Spinal cord (tissue), 10 donors: Measurements from ENCODE around the gene RYK. TPM values are rescaled to one million over a fixed set of nuclear protein-coding genes. Genes with fewer than 3 reads are reported as not detected.

Source experiments
- DNase-seq, 6 donors: peaks; one replicate each; pipeline versions ENCODE4 v3.0.0 to v3.0.0-alpha.2; 2013 to 2015; ENCODE audit warnings: low spot score in 6 of 6, low read depth in 4 of 6
- H3K27ac ChIP-seq: one replicate; pipeline ENCODE4 v1.5.1; 2013; ENCODE audit warnings: low read depth, low read length, control low read depth
- H3K27me3 ChIP-seq: one replicate; pipeline ENCODE4 v1.6.1; 2013; ENCODE audit warnings: low read length; ENCODE audit not compliant: control insufficient read depth, insufficient read depth
- H3K36me3 ChIP-seq: one replicate; pipeline ENCODE4 v1.6.1; 2013; ENCODE audit warnings: low read length; ENCODE audit not compliant: control insufficient read depth, insufficient read depth
- H3K4me1 ChIP-seq: one replicate; pipeline ENCODE4 v1.6.1; 2013; ENCODE audit warnings: low read length; ENCODE audit not compliant: control insufficient read depth, insufficient read depth
- H3K4me3 ChIP-seq: one replicate; pipeline ENCODE4 v1.5.1; 2013; ENCODE audit warnings: low read depth, low read length, control low read depth
- H3K9me3 ChIP-seq: one replicate; pipeline ENCODE4 v1.6.1; 2013; ENCODE audit warnings: low read length; ENCODE audit not compliant: control insufficient read depth, insufficient read depth
- WGBS: methylation state at CpG from one replicate; pipeline ENCODE4 v1.1.5; 2013; ENCODE audit warnings: missing lambda C conversion rate; ENCODE audit not compliant: insufficient coverage; 5-methylcytosine and 5-hydroxymethylcytosine counted together
- long read RNA-seq, 4 donors: transcript quantifications; one replicate each; lab custom pipeline, GENCODE V29; 2026
- polyA plus RNA-seq, 2 donors: library from polyadenylated mRNA; unstranded; fragments of 120-200 nt; gene quantifications; one replicate each; pipeline ENCODE4 v1.2.1, GENCODE V29; 2013; ENCODE audit not compliant: insufficient read length in 2 of 2
- total RNA-seq, 2 donors: library from RNA; depleted of rRNA in 1 of 2; stranded (reverse); fragments of 120-200 nt in 1 of 2; fragments of >200 nt in 1 of 2; gene quantifications; one replicate each; pipeline versions ENCODE4 v1.2.3 to v1.2.4, GENCODE V29; 2013 to 2014
- donor health status: healthy.

Gene RYK
- total RNA-seq: 10 to 100 TPM; 87.9 to 92.2 TPM
- polyA plus RNA-seq: 10 to 100 TPM; 39.6 to 44.6 TPM
- long read RNA-seq, donor 1, full-length matches to known transcripts: 8 of 8 reads
- long read RNA-seq, donor 1, partial matches to known transcripts: 0 of 8 reads
- long read RNA-seq, donor 1, other reads (novel, unspliced or antisense): 0 of 8 reads
- long read RNA-seq, donor 2, partial matches to known transcripts: 0 of 4 reads
- long read RNA-seq, donor 2, other reads (novel, unspliced or antisense): 0 of 4 reads
- long read RNA-seq, donor 3, full-length matches to known transcripts: 5 of 5 reads
- long read RNA-seq, donor 3, partial matches to known transcripts: 0 of 5 reads
- long read RNA-seq, donor 3, other reads (novel, unspliced or antisense): 0 of 5 reads
- long read RNA-seq, donor 4, full-length matches to known transcripts: 18 of 24 reads
- long read RNA-seq, donor 4, partial matches to known transcripts: 6 of 24 reads
- long read RNA-seq, donor 4, other reads (novel, unspliced or antisense): 0 of 24 reads

- Histone ChIP-seq H3K36me3 (no peaks in the 10 kb centered on the region), H3K4me3 (peak within 1 kb of the TSS; percentile 87), H3K27ac (peak within 1 kb of the TSS; percentile 94), H3K9me3 (no peaks in the 10 kb centered on the region), H3K27me3 (no peaks in the 10 kb centered on the region), H3K4me1 (peaks cover 11% of the 10 kb centered on the region)
- WGBS: under 1% methylated on average over 47 of the region's 59 CpGs
- DNase-seq: peak; percentile 63 to 95 (median 74)
Measured at GRCh38 chr3:134250717-134251220, at the start of gene RYK. Gene RYK, minus strand, starts transcription at chr3:134250859. Its CDS starts 205 bp downstream, at chr3:134250654.

DNA sequence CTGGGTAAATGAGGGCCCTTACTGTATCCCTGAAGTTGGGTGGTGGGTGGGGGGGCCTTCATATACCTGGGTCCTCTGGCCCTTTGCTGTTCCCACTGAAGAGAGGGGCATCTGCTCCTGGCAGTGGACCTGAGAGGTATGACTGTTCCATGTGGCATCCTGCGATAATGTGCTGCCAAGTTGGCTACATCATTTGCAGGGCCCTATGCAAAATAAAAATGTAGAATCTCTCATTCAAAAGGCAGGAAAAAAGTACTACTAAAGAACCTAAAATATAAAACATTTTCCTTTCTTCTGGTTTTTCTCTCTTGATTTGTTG, 49.2 kb upstream of the RYK start:
- Histone ChIP-seq H3K27me3 (no peaks in the 10 kb centered on the region), H3K4me3 (no peak overlapping the region), H3K4me1 (no peaks in the 10 kb centered on the region), H3K27ac (no peak overlapping the region), H3K9me3 (no peaks in the 10 kb centered on the region), H3K36me3 (no peaks in the 10 kb centered on the region)
- WGBS: no CpG with 5 or more reads among the region's 1 CpG
- DNase-seq: no peak

DNA sequence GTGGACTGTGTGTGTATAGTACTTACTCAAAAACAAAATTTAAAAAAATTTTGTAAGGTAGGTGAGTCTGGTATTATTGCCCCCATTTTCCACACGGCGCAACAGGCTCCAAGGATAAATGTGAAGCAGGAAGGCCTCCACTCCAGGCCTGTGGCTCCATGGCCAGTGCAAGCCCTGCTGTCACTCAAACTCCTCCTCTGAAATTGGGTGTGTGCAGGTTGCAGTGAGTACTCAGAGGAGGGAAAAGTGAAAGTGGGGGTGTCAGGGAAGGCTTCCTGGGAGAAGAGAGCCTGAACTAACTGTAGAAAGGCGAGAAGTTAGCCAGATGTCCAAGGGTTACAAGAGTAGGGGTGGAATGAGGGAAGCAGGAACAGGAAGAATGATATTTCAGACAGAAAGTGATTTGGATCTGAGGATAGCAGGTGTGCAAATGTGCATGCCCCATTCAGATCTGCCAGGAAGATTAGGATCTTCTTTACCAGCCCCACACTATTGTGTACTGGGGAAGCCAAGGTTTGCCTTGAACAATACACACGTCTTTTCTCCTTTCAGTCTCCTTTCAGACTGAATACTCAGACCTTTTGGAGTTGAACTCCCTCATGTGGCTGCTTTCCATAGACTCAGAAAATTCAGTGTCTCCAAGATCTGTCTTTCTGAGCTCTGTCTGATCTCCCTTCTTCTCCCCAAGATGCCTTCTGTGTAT, 48.7 kb upstream of the RYK start:
- Histone ChIP-seq H3K27me3 (no peaks in the 10 kb centered on the region), H3K36me3 (no peaks in the 10 kb centered on the region), H3K9me3 (no peaks in the 10 kb centered on the region), H3K4me1 (no peaks in the 10 kb centered on the region), H3K4me3 (no peak overlapping the region), H3K27ac (no peak overlapping the region)
- peak in 2 of 6 donors; percentile 81 to 83 for DNase-seq
- 42% methylated on average over 2 of the region's 4 CpGs for WGBS

DNA sequence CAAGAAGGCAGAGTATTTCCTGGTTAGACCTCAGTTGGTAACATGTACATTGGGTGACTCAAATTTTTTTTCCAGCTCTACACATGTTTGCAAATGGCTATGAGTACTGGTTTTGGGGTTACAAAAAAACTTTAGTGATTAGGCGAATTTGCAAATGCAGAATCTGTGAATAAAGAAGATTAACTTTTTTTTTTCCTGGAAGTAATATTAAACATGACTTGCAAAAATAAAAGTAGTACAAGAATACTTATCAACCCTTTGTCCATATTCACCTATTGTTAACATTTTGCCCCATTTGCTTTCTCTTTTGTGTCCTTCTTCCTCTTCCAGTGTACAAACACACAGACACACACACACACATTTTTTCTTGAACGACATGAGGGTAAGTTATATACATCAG, 47.6 kb upstream of the RYK start:
- DNase-seq: no peak
- no CpG with 5 or more reads among the region's 2 CpGs for WGBS
- no peaks in the 10 kb centered on the region for H3K27me3 ChIP-seq
- no peaks in the 10 kb centered on the region for H3K9me3 ChIP-seq
- no peaks in the 10 kb centered on the region for H3K4me1 ChIP-seq
- H3K36me3 ChIP-seq: no peaks in the 10 kb centered on the region
- H3K4me3 ChIP-seq: no peak overlapping the region
- no peak overlapping the region for H3K27ac ChIP-seq

DNA sequence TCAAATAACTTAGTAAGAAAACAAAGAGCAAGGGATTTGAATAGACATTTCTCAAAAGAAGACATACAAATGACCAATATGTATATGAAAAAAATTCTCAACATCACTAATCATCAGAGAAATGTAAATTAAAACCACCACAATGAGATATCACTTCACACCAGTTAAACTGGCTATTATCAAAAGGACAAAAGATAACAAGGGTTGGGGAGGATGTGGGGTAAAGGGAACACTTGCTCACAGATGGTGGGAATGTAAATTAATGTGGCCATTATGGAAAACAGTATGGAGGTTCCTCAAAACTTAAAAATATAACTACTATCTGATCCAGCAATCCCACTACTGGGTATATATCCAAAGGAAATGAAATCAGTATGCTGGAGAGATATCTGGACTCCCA, 46.0 kb upstream of the RYK start:
- no peak overlapping the region for H3K4me3 ChIP-seq
- no peaks in the 10 kb centered on the region for H3K27me3 ChIP-seq

GRCh38 chr3:134295930-134296329, 45.3 kb upstream of the RYK start:
- Histone ChIP-seq H3K4me1 (peaks cover 1% of the 10 kb centered on the region), H3K27me3 (no peaks in the 10 kb centered on the region), H3K4me3 (no peak overlapping the region), H3K36me3 (no peaks in the 10 kb centered on the region), H3K9me3 (no peaks in the 10 kb centered on the region), H3K27ac (no peak overlapping the region)
- DNase-seq: no peak
- WGBS: no CpG with 5 or more reads among the region's 1 CpG

More for the DNA sequence above, 46.0 kb upstream of the RYK start:
- Histone ChIP-seq H3K9me3 (no peaks in the 10 kb centered on the region), H3K36me3 (no peaks in the 10 kb centered on the region), H3K27ac (no peak overlapping the region), H3K4me1 (no peaks in the 10 kb centered on the region)
- DNase-seq: no peak

DNA sequence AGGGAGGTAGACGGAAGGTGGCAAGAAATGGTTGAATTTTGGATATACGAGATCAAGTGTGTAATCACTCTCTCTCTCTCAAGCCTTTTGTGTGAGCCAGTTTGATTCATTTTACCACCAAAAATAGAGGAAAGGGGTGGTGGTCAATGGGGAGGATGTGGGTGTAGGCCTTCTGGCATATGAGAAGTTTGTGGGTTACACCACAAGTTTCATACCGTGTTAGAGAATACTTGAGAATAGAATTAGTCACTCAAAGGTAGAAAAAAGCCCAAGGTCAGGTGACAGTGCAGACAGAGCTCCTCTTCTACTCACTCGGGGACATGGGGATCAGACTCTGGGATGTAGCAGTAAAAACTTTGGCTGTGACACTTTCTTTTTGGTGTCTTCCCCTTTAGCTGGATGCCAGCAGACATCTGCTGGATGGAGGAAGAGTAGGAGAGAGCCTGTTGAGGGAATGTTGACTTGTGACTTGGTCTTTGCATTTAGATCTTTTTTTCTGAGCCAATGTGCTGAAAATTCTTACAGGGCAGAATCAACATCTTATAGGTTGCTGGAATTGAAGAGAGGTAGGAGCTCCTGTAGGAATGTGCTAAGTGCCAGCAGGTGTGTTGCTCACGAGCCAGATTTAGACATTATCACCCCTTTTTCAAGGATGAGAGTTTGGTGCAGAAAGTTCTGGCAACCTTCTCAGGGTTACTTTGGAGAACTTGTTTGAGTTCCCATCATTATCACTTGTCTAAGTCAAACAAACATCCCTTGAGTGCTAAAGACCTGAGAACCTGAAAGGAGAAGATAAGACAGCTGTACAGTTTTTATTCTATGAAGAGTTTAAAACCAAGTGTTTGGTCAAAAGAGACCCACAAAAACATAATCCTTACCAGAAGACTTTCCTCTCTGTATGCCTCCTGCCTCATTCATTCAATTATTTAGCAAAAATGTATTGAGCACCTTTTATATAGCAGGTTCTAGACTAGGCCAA, 43.9 kb upstream of the RYK start:
- DNase-seq: no peak
- Histone ChIP-seq H3K27ac (no peak overlapping the region), H3K36me3 (no peaks in the 10 kb centered on the region), H3K27me3 (no peaks in the 10 kb centered on the region), H3K9me3 (no peaks in the 10 kb centered on the region), H3K4me1 (peaks cover 3% of the 10 kb centered on the region), H3K4me3 (no peak overlapping the region)
- 100% methylated on average over 1 of the region's 5 CpGs for WGBS

GRCh38 chr3:134291319-134292254, 40.9 kb upstream of the RYK start:
- Histone ChIP-seq H3K36me3 (no peaks in the 10 kb centered on the region), H3K27ac (peak overlapping the region; percentile 45), H3K4me3 (no peak overlapping the region), H3K9me3 (no peaks in the 10 kb centered on the region), H3K4me1 (peaks cover 3% of the 10 kb centered on the region), H3K27me3 (no peaks in the 10 kb centered on the region)
- DNase-seq: peak in 4 of 6 donors; percentile 55 to 83 (median 66)
- WGBS: no CpG with 5 or more reads among the region's 4 CpGs
